Epithelial cell of esophagus (primary cell): ENCODE measurements around the gene TAS2R60.

Experiments
- DNase-seq: peaks from one replicate; pipeline ENCODE4 v3.0.0; 2010; ENCODE audit warnings: low read depth
- H3K4me3 ChIP-seq: 2 replicates; pipeline ENCODE4 v1.5.1; 2011; ENCODE audit warnings: mild to moderate bottlenecking, low read length, control low read depth
- CTCF ChIP-seq: IDR thresholded peaks from 2 replicates; pipeline ENCODE4 v1.5.1; 2011; ENCODE audit warnings: low read depth, mild to moderate bottlenecking, low read length, control low read depth, inconsistent platforms; ENCODE audit not compliant: insufficient read depth; ENCODE audit errors: missing control alignments

The TAS2R60 gene

GRCh38 chr7:143455491-143455890 lies 12.2 kb downstream of the TAS2R60 start:
- DNase-seq = no peak
- no peak for TF ChIP-seq CTCF
- no peak overlapping the region for H3K4me3 ChIP-seq

GRCh38 chr7:143455942-143456341 lies 12.7 kb downstream of the TAS2R60 start:
- TF ChIP-seq CTCF = no peak
- no peak overlapping the region for H3K4me3 ChIP-seq
- no peak for DNase-seq

- no peak overlapping the region for H3K4me3 ChIP-seq
- DNase-seq = peak; percentile 32
- TF ChIP-seq CTCF = no peak
These were observed 13.9 kb downstream of the TAS2R60 start for GRCh38 chr7:143456992-143457793.

GRCh38 chr7:143458263-143458662 lies 15.0 kb downstream of the TAS2R60 start:
- TF ChIP-seq CTCF = no peak
- H3K4me3 ChIP-seq = no peak overlapping the region
- DNase-seq = peak; percentile 75

- DNase-seq = no peak
- TF ChIP-seq CTCF = no peak
- no peak overlapping the region for H3K4me3 ChIP-seq
These were observed 15.4 kb downstream of the TAS2R60 start for GRCh38 chr7:143458681-143459080.

GRCh38 chr7:143459359-143459758 lies 16.1 kb downstream of the TAS2R60 start:
- DNase-seq = no peak
- TF ChIP-seq CTCF = no peak
- H3K4me3 ChIP-seq = no peak overlapping the region
